HepG2 (cell line): ENCODE results near the gene ANKRD12. TPM values are rescaled to one million over a fixed set of nuclear protein-coding genes. Genes with fewer than 3 reads are reported as not detected.

Experiments used
- FOXK1 ChIP-seq: sonication (generic); formaldehyde crosslinking; IDR thresholded peaks from 2 replicates; pipeline ENCODE4 v1.4.0; 2020; ENCODE audit warnings: low read depth, missing genetic modification reagents, borderline replicate concordance
- JDP2 ChIP-seq: sonication (generic); formaldehyde crosslinking; IDR thresholded peaks from 2 replicates; pipeline ENCODE4 v1.8.1; 2022; ENCODE audit warnings: missing genetic modification reagents, borderline replicate concordance
- JUNB ChIP-seq: sonication (generic); formaldehyde crosslinking; IDR thresholded peaks from 2 replicates; pipeline ENCODE4 v1.8.0; 2022; ENCODE audit warnings: missing genetic modification reagents, mild to moderate bottlenecking, borderline replicate concordance
- NR0B2 ChIP-seq: sonication (generic); formaldehyde crosslinking; IDR thresholded peaks from 2 replicates; pipeline ENCODE4 v1.4.0; 2020; ENCODE audit warnings: mild to moderate bottlenecking, missing genetic modification reagents
- PCBP2 ChIP-seq: fragments of 200-400 bp; formaldehyde crosslinking; optimal IDR thresholded peaks from 2 replicates; pipeline ENCODE3; 2018; ENCODE audit warnings: low read length, low read depth; ENCODE audit not compliant: poor library complexity, severe bottlenecking
- PPARG ChIP-seq: conservative IDR thresholded peaks from 2 replicates; pipeline ENCODE4 v1.6.1; 2016; ENCODE audit warnings: missing biosample characterization, missing genetic modification reagents
- RFX5 ChIP-seq: IDR thresholded peaks from 2 replicates; pipeline ENCODE4 v1.6.1; 2011; ENCODE audit warnings: low read depth, low read length, improper control_type of control experiment
- RNF219 ChIP-seq: sonication (generic); formaldehyde crosslinking; IDR thresholded peaks from 2 replicates; pipeline ENCODE4 v1.5.0; 2020; ENCODE audit warnings: mild to moderate bottlenecking, missing genetic modification reagents
- TIGD3 ChIP-seq: sonication (generic); formaldehyde crosslinking; IDR thresholded peaks from 2 replicates; pipeline ENCODE4 v1.5.1; 2020; ENCODE audit warnings: mild to moderate bottlenecking, missing genetic modification reagents, borderline replicate concordance
- ZNF354B ChIP-seq: sonication (generic); formaldehyde crosslinking; IDR thresholded peaks from 2 replicates; pipeline ENCODE4 v1.8.0; 2022; ENCODE audit warnings: mild to moderate bottlenecking, missing genetic modification reagents
- ZNF691 ChIP-seq: sonication (generic); formaldehyde crosslinking; IDR thresholded peaks from 2 replicates; pipeline ENCODE4 v1.4.0; 2020; ENCODE audit warnings: missing genetic modification reagents, low read depth, mild to moderate bottlenecking, borderline replicate concordance
- ZNF747 ChIP-seq: sonication (generic); formaldehyde crosslinking; IDR thresholded peaks from 2 replicates; pipeline ENCODE4 v1.8.1; 2023; ENCODE audit warnings: missing genetic modification reagents, mild to moderate bottlenecking, borderline replicate concordance
- polyA plus RNA-seq, 8 experiments: library from polyadenylated mRNA; depleted of rRNA in 3 of 8; stranded (reverse) in 7 of 8; unstranded in 1 of 8; fragments of >200 nt; fragmentation: Illumina TruSeq in 4 of 8; extraction: Trizol in 4 of 8; gene quantifications; 2 replicates each; pipeline versions ENCODE4 v1.2.1 to v1.2.3, GENCODE V29; 2011 to 2016; ENCODE audit warnings: low read depth in 4 of 8, missing spikeins in 1 of 8, mixed read lengths in 1 of 8; ENCODE audit not compliant: insufficient read depth in 1 of 8
- total RNA-seq, 5 experiments: library from RNA; depleted of rRNA; stranded (reverse); fragments of >200 nt; fragmentation: Illumina TruSeq; extraction: Trizol; gene quantifications; 2 replicates each; pipeline ENCODE4 v1.2.3, GENCODE V29; 2016; ENCODE audit warnings: low read depth in 1 of 5
- TF ChIP-seq, protein P1 (sequence below): sonication (generic); formaldehyde crosslinking; IDR thresholded peaks from 2 replicates; pipeline ENCODE4 v1.4.0; 2020; ENCODE audit warnings: missing genetic modification reagents
- TF ChIP-seq, protein P2 (sequence below): sonication (generic); formaldehyde crosslinking; IDR thresholded peaks from 2 replicates; pipeline ENCODE4 v1.5.0; 2020; ENCODE audit warnings: mild to moderate bottlenecking, missing genetic modification reagents, borderline replicate concordance

ANKRD12 gene
- total and polyA plus RNA-seq, 2 of the 13 experiments (the other 11 are each of a cell fraction or from before 2014, with no cell fraction given), result 6.0 to 23.2 TPM

DNA sequence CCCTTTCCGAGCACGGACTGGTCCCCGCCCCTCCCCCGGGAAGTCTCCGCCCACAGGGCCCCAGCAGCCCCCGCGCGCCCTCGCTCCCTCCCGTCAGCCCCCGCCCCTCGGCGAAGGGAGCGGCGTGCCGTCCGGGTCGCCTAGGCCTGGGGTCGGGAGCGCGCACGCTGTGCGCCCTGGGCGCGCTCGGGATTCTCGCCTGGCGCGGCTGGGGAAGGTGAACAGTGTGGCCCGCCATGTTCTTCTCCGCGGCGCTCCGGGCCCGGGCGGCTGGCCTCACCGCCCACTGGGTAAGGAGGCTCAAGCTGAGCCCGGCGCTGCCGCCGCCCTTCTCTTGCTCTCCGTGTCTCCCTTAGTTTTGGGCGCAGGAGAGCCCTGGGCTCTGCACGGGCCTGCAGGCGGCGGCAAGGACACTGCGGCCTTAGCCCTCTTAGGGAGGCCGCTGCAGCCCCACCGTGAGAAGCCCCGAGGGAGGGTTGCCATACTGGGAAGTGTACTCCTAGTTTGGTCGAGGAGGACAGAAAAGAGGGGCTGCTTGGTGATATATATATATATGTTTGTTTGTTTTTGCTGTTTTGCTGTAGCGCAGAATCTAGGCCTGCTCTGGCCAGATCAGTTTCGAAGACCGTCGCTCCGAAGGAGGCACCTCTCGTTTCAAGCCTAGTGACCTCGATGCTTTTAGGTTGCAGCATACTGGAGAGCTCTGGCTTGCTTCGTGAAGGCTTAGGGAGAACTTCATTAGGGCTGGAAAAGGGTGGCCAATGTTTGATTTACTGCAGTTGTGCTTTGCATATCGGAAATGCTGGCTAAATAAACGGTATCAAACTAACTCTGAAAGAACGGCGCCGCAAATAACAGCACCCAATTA lies 33.8 kb upstream of the ANKRD12 start, which contains the start of gene NDUFV2 (continued):
- TF ChIP-seq RNF219 (CRISPR knock-in tag) (peak; percentile 66; the same call in 1 of the 2 replicates), PCBP2 (no peak), NR0B2 (0 out of 2 replicates have a peak, but pooled peaks have one; percentile 45), ZNF747 (CRISPR knock-in tag) (no peak; the same call in 1 of the 2 replicates), JUNB (CRISPR knock-in tag) (no peak), FOXK1 (CRISPR knock-in tag) (peak; percentile 28; the same call in 1 of the 2 replicates), ZNF691 (CRISPR knock-in tag) (peak; percentile 87; the same call in 1 of the 2 replicates), JDP2 (CRISPR knock-in tag) (no peak), ZNF354B (CRISPR knock-in tag) (no peak; the same call in 1 of the 2 replicates), PPARG (CRISPR knock-in tag) (no peak), RFX5 (no peak), TIGD3 (CRISPR knock-in tag) (no peak)
- TF ChIP-seq, protein P1, sequence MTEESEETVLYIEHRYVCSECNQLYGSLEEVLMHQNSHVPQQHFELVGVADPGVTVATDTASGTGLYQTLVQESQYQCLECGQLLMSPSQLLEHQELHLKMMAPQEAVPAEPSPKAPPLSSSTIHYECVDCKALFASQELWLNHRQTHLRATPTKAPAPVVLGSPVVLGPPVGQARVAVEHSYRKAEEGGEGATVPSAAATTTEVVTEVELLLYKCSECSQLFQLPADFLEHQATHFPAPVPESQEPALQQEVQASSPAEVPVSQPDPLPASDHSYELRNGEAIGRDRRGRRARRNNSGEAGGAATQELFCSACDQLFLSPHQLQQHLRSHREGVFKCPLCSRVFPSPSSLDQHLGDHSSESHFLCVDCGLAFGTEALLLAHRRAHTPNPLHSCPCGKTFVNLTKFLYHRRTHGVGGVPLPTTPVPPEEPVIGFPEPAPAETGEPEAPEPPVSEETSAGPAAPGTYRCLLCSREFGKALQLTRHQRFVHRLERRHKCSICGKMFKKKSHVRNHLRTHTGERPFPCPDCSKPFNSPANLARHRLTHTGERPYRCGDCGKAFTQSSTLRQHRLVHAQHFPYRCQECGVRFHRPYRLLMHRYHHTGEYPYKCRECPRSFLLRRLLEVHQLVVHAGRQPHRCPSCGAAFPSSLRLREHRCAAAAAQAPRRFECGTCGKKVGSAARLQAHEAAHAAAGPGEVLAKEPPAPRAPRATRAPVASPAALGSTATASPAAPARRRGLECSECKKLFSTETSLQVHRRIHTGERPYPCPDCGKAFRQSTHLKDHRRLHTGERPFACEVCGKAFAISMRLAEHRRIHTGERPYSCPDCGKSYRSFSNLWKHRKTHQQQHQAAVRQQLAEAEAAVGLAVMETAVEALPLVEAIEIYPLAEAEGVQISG (CRISPR knock-in tag), result peak; percentile 76
- TF ChIP-seq, protein P2, sequence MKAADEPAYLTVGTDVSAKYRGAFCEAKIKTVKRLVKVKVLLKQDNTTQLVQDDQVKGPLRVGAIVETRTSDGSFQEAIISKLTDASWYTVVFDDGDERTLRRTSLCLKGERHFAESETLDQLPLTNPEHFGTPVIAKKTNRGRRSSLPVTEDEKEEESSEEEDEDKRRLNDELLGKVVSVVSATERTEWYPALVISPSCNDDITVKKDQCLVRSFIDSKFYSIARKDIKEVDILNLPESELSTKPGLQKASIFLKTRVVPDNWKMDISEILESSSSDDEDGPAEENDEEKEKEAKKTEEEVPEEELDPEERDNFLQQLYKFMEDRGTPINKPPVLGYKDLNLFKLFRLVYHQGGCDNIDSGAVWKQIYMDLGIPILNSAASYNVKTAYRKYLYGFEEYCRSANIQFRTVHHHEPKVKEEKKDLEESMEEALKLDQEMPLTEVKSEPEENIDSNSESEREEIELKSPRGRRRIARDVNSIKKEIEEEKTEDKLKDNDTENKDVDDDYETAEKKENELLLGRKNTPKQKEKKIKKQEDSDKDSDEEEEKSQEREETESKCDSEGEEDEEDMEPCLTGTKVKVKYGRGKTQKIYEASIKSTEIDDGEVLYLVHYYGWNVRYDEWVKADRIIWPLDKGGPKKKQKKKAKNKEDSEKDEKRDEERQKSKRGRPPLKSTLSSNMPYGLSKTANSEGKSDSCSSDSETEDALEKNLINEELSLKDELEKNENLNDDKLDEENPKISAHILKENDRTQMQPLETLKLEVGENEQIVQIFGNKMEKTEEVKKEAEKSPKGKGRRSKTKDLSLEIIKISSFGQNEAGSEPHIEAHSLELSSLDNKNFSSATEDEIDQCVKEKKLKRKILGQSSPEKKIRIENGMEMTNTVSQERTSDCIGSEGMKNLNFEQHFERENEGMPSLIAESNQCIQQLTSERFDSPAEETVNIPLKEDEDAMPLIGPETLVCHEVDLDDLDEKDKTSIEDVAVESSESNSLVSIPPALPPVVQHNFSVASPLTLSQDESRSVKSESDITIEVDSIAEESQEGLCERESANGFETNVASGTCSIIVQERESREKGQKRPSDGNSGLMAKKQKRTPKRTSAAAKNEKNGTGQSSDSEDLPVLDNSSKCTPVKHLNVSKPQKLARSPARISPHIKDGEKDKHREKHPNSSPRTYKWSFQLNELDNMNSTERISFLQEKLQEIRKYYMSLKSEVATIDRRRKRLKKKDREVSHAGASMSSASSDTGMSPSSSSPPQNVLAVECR (CRISPR knock-in tag), result peak; percentile 89; the same call in 1 of the 2 replicates
